B cell (primary cell): ENCODE measurements around the gene NFIB. TPM values are rescaled to one million over a fixed set of nuclear protein-coding genes. Genes with fewer than 3 reads are reported as not detected.

ENCODE experiments used
- ATAC-seq: fragments of 200-7000 bp; cut with Tn5 transposase; one replicate; pipeline ENCODE4 v1.10.0; 2021; ENCODE audit warnings: low read depth, mild to moderate bottlenecking, moderate number of reproducible peaks, moderate library complexity
- CTCF ChIA-PET: fragments of 350-600 bp; sonication (Branson Sonifier 250); formaldehyde crosslinking; loops from one replicate; lab custom pipeline; 2021; ENCODE audit warnings: antibody characterized with exemption, inconsistent platforms; lab: Charles Lee
- POLR2A ChIA-PET: fragments of 350-600 bp; sonication (Branson Sonifier 250); formaldehyde crosslinking; loops from one replicate; lab custom pipeline; 2021; ENCODE audit warnings: antibody characterized with exemption; lab: Charles Lee
- DNase-seq: peaks from one replicate; pipeline ENCODE4 v3.0.0; 2013
- H2AFZ ChIP-seq: 2 replicates; pipeline ENCODE4 v1.6.1; 2012; ENCODE audit warnings: mild to moderate bottlenecking, low read depth, low read length; ENCODE audit not compliant: insufficient read depth, poor library complexity, severe bottlenecking
- H3K27ac ChIP-seq, 2 donors: 1 replicate in 1 of 2; 2 replicates in 1 of 2; pipeline ENCODE4 v1.5.1; 2012 to 2013; ENCODE audit warnings: low read length in 2 of 2, mild to moderate bottlenecking in 2 of 2, moderate library complexity in 1 of 2
- H3K27me3 ChIP-seq, 4 experiments: fragments of 200-600 bp in 1 of 4; sonication (generic) in 1 of 4; replicated peaks in 1 of 4; 1 replicate in 2 of 4; 2 replicates in 2 of 4; pipeline versions ENCODE4 v1.6.1 to v1.7.0; 2013 to 2016; ENCODE audit warnings: low read length in 3 of 4, mild to moderate bottlenecking in 2 of 4, mixed read lengths in 1 of 4, moderate library complexity in 1 of 4; ENCODE audit not compliant: insufficient read depth in 4 of 4, control insufficient read depth in 3 of 4; ENCODE audit errors: control extremely low read depth in 1 of 4
- H3K36me3 ChIP-seq, 2 experiments: replicated peaks in 1 of 2; 1 replicate in 1 of 2; 2 replicates in 1 of 2; pipeline versions ENCODE4 v1.6.1 to v1.7.1; 2013; ENCODE audit warnings: low read length in 1 of 2; ENCODE audit not compliant: insufficient read depth in 2 of 2, control insufficient read depth in 1 of 2; ENCODE audit errors: control extremely low read depth in 1 of 2, extremely low read depth in 1 of 2
- H3K4me1 ChIP-seq, 2 donors: fragments of 200-600 bp in 1 of 2; sonication (generic) in 1 of 2; 1 replicate in 1 of 2; 2 replicates in 1 of 2; pipeline versions ENCODE4 v1.5.1 to v1.6.1; 2013 to 2017; ENCODE audit warnings: low read length in 2 of 2; ENCODE audit not compliant: control insufficient read depth in 2 of 2, insufficient read depth in 2 of 2
- H3K4me2 ChIP-seq: replicated peaks from 2 replicates; pipeline ENCODE3; 2012; ENCODE audit warnings: mild to moderate bottlenecking, low read depth, low read length; ENCODE audit not compliant: poor library complexity, severe bottlenecking
- H3K4me3 ChIP-seq, 5 experiments: fragments of 200-600 bp in 1 of 5; sonication (generic) in 1 of 5; 1 replicate in 3 of 5; 2 replicates in 2 of 5; pipeline versions ENCODE4 v1.5.1 to v1.7.0; 2011 to 2016; ENCODE audit warnings: low read length in 4 of 5, mild to moderate bottlenecking in 4 of 5, low read depth in 2 of 5, control low read depth in 1 of 5, moderate library complexity in 1 of 5; ENCODE audit not compliant: insufficient read depth in 1 of 5; ENCODE audit errors: control extremely low read depth in 1 of 5, extremely low read depth in 1 of 5
- H3K79me2 ChIP-seq: fragments of 200-600 bp; sonication (generic); one replicate; pipeline ENCODE4 v1.6.0; 2016; ENCODE audit warnings: low read length; ENCODE audit not compliant: control insufficient read depth, insufficient read depth
- H3K9ac ChIP-seq: fragments of 200-600 bp; sonication (generic); 2 replicates; pipeline ENCODE4 v1.6.1; 2017; ENCODE audit warnings: mild to moderate bottlenecking, low read length, moderate library complexity
- H3K9me3 ChIP-seq, 3 donors: one replicate each; pipeline versions ENCODE4 v1.6.1 to v1.7.1; 2013; ENCODE audit warnings: low read length in 2 of 3; ENCODE audit not compliant: control insufficient read depth in 2 of 3, insufficient read depth in 1 of 3; ENCODE audit errors: control extremely low read depth in 1 of 3
- H4K20me1 ChIP-seq: 2 replicates; pipeline ENCODE4 v1.6.0; 2012; ENCODE audit warnings: mild to moderate bottlenecking, low read length; ENCODE audit not compliant: insufficient read depth, control insufficient read depth, poor library complexity, severe bottlenecking
- H3K27ac Mint-ChIP-seq: one replicate; pipeline ENCODE4 v1.8.0; 2021; ENCODE audit warnings: mixed read lengths
- H3K27me3 Mint-ChIP-seq: one replicate; pipeline ENCODE4 v1.8.0; 2021; ENCODE audit warnings: mixed read lengths
- H3K4me1 Mint-ChIP-seq: one replicate; pipeline ENCODE4 v1.8.0; 2021; ENCODE audit warnings: mixed read lengths
- H3K4me3 Mint-ChIP-seq: one replicate; pipeline ENCODE4 v1.8.0; 2021; ENCODE audit warnings: mixed read lengths
- H3K9me3 Mint-ChIP-seq: one replicate; pipeline ENCODE4 v1.8.0; 2022; ENCODE audit warnings: mixed read lengths; ENCODE audit not compliant: insufficient read depth
- EZH2 ChIP-seq: IDR thresholded peaks from 2 replicates; pipeline ENCODE4 v1.6.1; 2012; ENCODE audit warnings: borderline replicate concordance, low read depth, mild to moderate bottlenecking, moderate library complexity, low read length; ENCODE audit not compliant: insufficient read depth, poor library complexity, severe bottlenecking
- WGBS: methylation state at CpG from one replicate; pipeline ENCODE4 v1.1.5; 2013; ENCODE audit warnings: missing lambda C conversion rate; ENCODE audit not compliant: insufficient coverage; 5-methylcytosine and 5-hydroxymethylcytosine counted together
- intact Hi-C: fragments of 100-400 bp; cut with micrococcal nuclease; formaldehyde crosslinking; loops from one replicate; pipeline ENCODE4 v1.10.0; 2022
- polyA plus RNA-seq: library from polyadenylated mRNA; depleted of rRNA; stranded (reverse); fragments of >200 nt; gene quantifications from 2 replicates; pipeline ENCODE4 v1.2.3, GENCODE V29; 2012
- total RNA-seq, 2 donors: library from RNA; stranded (reverse); fragments of 120-200 nt in 1 of 2; gene quantifications; 1 replicate in 1 of 2; 2 replicates in 1 of 2; pipeline versions ENCODE4 v1.2.3 to v1.2.4, GENCODE V29; 2013 to 2022
- TF ChIP-seq, protein P1 (sequence below): fragments of 200-600 bp; IDR thresholded peaks from one replicate; pipeline ENCODE4 v1.8.0; 2022; ENCODE audit warnings: antibody characterized with exemption, mild to moderate bottlenecking

Gene NFIB
- total and polyA plus RNA-seq, 2 donors (not counting 1 experiment from before 2014, with no cell fraction given): not detected

DNA sequence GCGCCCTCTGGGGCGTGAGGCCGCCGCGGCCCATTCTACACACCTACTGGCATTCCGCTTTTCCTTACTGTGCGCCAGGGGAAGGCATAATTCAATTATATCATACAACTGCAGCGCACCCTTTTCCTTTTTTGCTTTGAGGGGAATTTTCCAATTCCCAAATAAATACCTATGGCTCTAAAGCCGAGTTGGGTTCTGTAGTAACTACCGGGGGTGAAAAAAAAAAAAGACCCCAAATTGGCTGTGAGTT, 34.1 kb upstream of the NFIB start:
- no peak for DNase-seq

GRCh38 chr9:14347406-14348122, 33.6 kb upstream of the NFIB start:
- POLR2A ChIA-PET: no interaction called here
- Mint-ChIP-seq H3K4me1 (peaks cover 8% of the 10 kb centered on the region), H3K27ac (no peak overlapping the region), H3K4me3 (no peak overlapping the region), H3K27me3 (peaks cover 50% of the 10 kb centered on the region), H3K9me3 (no peaks in the 10 kb centered on the region)
- H3K27me3 ChIP-seq: peaks cover 0 to 78% (median 33%) of the 10 kb centered on the region in 4 experiments
- peaks cover 0 to 38% (median 0%) of the 10 kb centered on the region in 3 donors for H3K9me3 ChIP-seq
- H3K27ac ChIP-seq: no peak overlapping the region
- TF ChIP-seq, protein P1, sequence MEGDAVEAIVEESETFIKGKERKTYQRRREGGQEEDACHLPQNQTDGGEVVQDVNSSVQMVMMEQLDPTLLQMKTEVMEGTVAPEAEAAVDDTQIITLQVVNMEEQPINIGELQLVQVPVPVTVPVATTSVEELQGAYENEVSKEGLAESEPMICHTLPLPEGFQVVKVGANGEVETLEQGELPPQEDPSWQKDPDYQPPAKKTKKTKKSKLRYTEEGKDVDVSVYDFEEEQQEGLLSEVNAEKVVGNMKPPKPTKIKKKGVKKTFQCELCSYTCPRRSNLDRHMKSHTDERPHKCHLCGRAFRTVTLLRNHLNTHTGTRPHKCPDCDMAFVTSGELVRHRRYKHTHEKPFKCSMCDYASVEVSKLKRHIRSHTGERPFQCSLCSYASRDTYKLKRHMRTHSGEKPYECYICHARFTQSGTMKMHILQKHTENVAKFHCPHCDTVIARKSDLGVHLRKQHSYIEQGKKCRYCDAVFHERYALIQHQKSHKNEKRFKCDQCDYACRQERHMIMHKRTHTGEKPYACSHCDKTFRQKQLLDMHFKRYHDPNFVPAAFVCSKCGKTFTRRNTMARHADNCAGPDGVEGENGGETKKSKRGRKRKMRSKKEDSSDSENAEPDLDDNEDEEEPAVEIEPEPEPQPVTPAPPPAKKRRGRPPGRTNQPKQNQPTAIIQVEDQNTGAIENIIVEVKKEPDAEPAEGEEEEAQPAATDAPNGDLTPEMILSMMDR: no peak
- no peak for TF ChIP-seq EZH2
- H3K79me2 ChIP-seq: no peaks in the 10 kb centered on the region
- CTCF ChIA-PET: interaction anchor here (1.6 kb wide), 1 partner anchor 920 kb away, joined by 5 read pairs; no protein-coding TSS in a partner anchor
- H3K4me2 ChIP-seq: peak overlapping the region; percentile 43
- no peaks in the 10 kb centered on the region for H3K36me3 ChIP-seq
- 6% methylated on average over 51 of the region's 53 CpGs for WGBS
- H4K20me1 ChIP-seq: no peaks in the 10 kb centered on the region
- no peak overlapping the region for H2AFZ ChIP-seq
- no peak for ATAC-seq
- H3K4me1 ChIP-seq: peaks cover 16 to 20% of the 10 kb centered on the region in 2 donors
- intact Hi-C loops: no loop called here
- no peak overlapping the region for H3K4me3 ChIP-seq
- DNase-seq: peak; percentile 16
- no peak overlapping the region for H3K9ac ChIP-seq

More for the DNA sequence above, 34.1 kb upstream of the NFIB start:
- H3K4me1 ChIP-seq: peaks cover 16 to 20% of the 10 kb centered on the region in 2 donors
- Mint-ChIP-seq H3K4me3 (no peak overlapping the region), H3K27me3 (peaks cover 55% of the 10 kb centered on the region), H3K27ac (no peak overlapping the region), H3K4me1 (peaks cover 8% of the 10 kb centered on the region), H3K9me3 (no peaks in the 10 kb centered on the region)
- no peak overlapping the region for H3K4me3 ChIP-seq
- H3K9me3 ChIP-seq: peaks cover 0 to 38% (median 0%) of the 10 kb centered on the region in 3 donors
- H2AFZ ChIP-seq: no peak overlapping the region
- peak overlapping the region; percentile 43 for H3K4me2 ChIP-seq
- H3K27me3 ChIP-seq: peaks cover 0 to 81% (median 32%) of the 10 kb centered on the region in 4 experiments
- WGBS: 0% methylated on average over 1 of the region's 10 CpGs
- no peaks in the 10 kb centered on the region for H3K36me3 ChIP-seq
- no peak for ATAC-seq
- H4K20me1 ChIP-seq: no peaks in the 10 kb centered on the region
- ChIA-PET POLR2A (no interaction called here), CTCF (interaction anchor here (1.6 kb wide), 1 partner anchor 921 kb away, joined by 5 read pairs; no protein-coding TSS in a partner anchor)
- no peak overlapping the region for H3K9ac ChIP-seq
- H3K27ac ChIP-seq: no peak overlapping the region
- TF ChIP-seq, protein P1: no peak
- no peak for TF ChIP-seq EZH2
- intact Hi-C loops: no loop called here
- H3K79me2 ChIP-seq: no peaks in the 10 kb centered on the region
